DND-41 (cell line): ENCODE measurements around the gene ITGA2B.
A peak's percentile ranks its signal among the peaks of the same experiment; 100 is the strongest.

ENCODE experiments used
- ATAC-seq: fragments of 200-7000 bp; cut with Tn5 transposase; 3 replicates; pipeline ENCODE4 v1.9.1; 2021; ENCODE audit warnings: low read depth; ENCODE audit not compliant: insufficient read depth
- DNase-seq: peaks from one replicate; pipeline ENCODE4 v3.0.0-alpha.2; 2020
- H2AFZ ChIP-seq: 2 replicates; pipeline ENCODE4 v1.6.0; 2012; ENCODE audit warnings: low read depth, low read length
- H3K27ac ChIP-seq: 2 replicates; pipeline ENCODE4 v1.5.1; 2012; ENCODE audit warnings: low read length, inconsistent platforms
- H3K27me3 ChIP-seq: fragments of 200-600 bp; sonication (generic); 2 replicates; pipeline ENCODE4 v1.6.0; 2012; ENCODE audit warnings: low read length, mild to moderate bottlenecking, inconsistent platforms; ENCODE audit not compliant: insufficient read depth, poor library complexity
- H3K36me3 ChIP-seq: 2 replicates; pipeline ENCODE4 v1.5.1; 2012; ENCODE audit warnings: low read length, inconsistent platforms; ENCODE audit not compliant: insufficient read depth
- H3K4me1 ChIP-seq: 2 replicates; pipeline ENCODE4 v1.5.1; 2012; ENCODE audit warnings: mild to moderate bottlenecking, low read length; ENCODE audit not compliant: insufficient read depth
- H3K4me2 ChIP-seq: 2 replicates; pipeline ENCODE4 v1.6.0; 2012; ENCODE audit warnings: mild to moderate bottlenecking, moderate library complexity, low read length, inconsistent platforms; ENCODE audit not compliant: insufficient read depth
- H3K4me3 ChIP-seq, 2 experiments: fragments of 200-600 bp in 1 of 2; shearing (Covaris generic) in 1 of 2; 2 replicates each; pipeline ENCODE4 v1.5.1; 2012 to 2016; ENCODE audit warnings: inconsistent platforms in 2 of 2, low read length in 2 of 2, mild to moderate bottlenecking in 2 of 2, low read depth in 1 of 2, moderate library complexity in 1 of 2
- H3K79me2 ChIP-seq: 2 replicates; pipeline ENCODE4 v1.6.0; 2012; ENCODE audit warnings: low read length, inconsistent platforms; ENCODE audit not compliant: insufficient read depth
- H3K9ac ChIP-seq: 2 replicates; pipeline ENCODE4 v1.6.0; 2012; ENCODE audit warnings: low read depth, mild to moderate bottlenecking, inconsistent platforms, low read length, moderate library complexity
- H3K9me3 ChIP-seq: 2 replicates; pipeline ENCODE4 v1.5.1; 2012; ENCODE audit warnings: low read length, moderate library complexity, mild to moderate bottlenecking, inconsistent platforms; ENCODE audit not compliant: insufficient read depth, severe bottlenecking
- H4K20me1 ChIP-seq: 2 replicates; pipeline ENCODE4 v1.6.0; 2012; ENCODE audit warnings: low read length; ENCODE audit not compliant: insufficient read depth
- CTCF ChIP-seq: IDR thresholded peaks from 2 replicates; pipeline ENCODE4 v1.5.1; 2012; ENCODE audit warnings: borderline replicate concordance, low read length, moderate library complexity, mild to moderate bottlenecking; ENCODE audit not compliant: poor library complexity, severe bottlenecking; ENCODE audit errors: extremely low read depth
- EZH2 ChIP-seq: IDR thresholded peaks from 3 replicates; pipeline ENCODE4 v1.6.1; 2012; ENCODE audit warnings: borderline replicate concordance, low read depth, mild to moderate bottlenecking, moderate library complexity, low read length, inconsistent platforms; ENCODE audit not compliant: severe bottlenecking

ITGA2B gene

DNA sequence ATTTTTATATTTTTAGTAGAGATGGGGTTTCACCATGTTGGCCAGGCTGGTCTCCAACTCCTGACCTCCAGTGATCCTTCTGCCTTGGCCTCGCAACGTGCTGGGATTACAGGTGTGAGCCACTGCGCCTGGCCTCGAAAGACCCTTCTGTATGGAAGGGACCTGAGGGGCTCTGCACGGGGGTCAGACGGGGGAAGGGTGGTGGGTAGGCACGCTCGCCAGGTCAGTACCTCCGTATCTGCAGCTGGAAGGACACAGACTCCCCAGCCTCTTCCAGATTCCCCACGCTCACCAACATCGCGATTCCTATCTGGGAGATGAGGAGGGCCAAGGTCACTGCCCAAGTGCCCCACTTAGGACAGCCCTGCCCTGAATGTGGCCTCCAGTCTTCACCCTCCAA, 12.7 kb downstream of the ITGA2B start:
- ATAC-seq (no peak), DNase-seq (no peak)
- Histone ChIP-seq H3K27ac (no peak overlapping the region), H3K27me3 (no peaks in the 10 kb centered on the region), H3K9ac (no peak overlapping the region), H3K4me3 (no peak overlapping the region), H3K36me3 (no peaks in the 10 kb centered on the region), H3K79me2 (no peaks in the 10 kb centered on the region), H4K20me1 (no peaks in the 10 kb centered on the region), H3K9me3 (no peaks in the 10 kb centered on the region), H2AFZ (no peak overlapping the region), H3K4me2 (no peak overlapping the region), H3K4me1 (no peaks in the 10 kb centered on the region)
- TF ChIP-seq EZH2 (no peak), CTCF (no peak)

DNA sequence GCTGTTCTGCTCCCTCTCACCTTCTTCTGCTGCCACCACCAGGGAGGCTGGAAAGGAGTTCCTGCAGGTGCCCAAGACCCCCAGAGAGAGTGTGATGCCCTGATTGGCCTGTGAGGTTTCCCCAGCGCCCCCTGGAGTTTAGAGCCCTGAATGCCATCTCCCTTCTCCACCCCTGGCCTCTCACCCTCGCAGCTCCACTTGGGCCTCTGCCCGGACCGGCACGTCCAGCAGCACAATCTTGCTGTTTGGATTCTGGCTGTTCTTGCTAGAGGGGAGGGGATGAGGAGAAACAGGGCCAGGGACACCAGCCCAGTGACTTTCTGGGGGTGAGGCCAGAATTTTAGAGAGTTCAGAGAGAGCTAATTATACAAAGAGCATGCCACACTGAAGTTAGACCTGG, 13.3 kb downstream of the ITGA2B start:
- no peaks in the 10 kb centered on the region for H3K4me1 ChIP-seq
- peak; percentile 70 for ATAC-seq
- H3K36me3 ChIP-seq, result no peaks in the 10 kb centered on the region
- no peak overlapping the region for H3K27ac ChIP-seq
- H3K4me3 ChIP-seq, result no peak overlapping the region
- H3K79me2 ChIP-seq, result no peaks in the 10 kb centered on the region
- no peaks in the 10 kb centered on the region for H3K9me3 ChIP-seq
- DNase-seq, result peak; percentile 44
- TF ChIP-seq EZH2 (no peak), CTCF (peak; percentile 69)
- H2AFZ ChIP-seq, result no peak overlapping the region
- H3K9ac ChIP-seq, result no peak overlapping the region
- H3K4me2 ChIP-seq, result no peak overlapping the region
- no peaks in the 10 kb centered on the region for H4K20me1 ChIP-seq
- no peaks in the 10 kb centered on the region for H3K27me3 ChIP-seq

DNA sequence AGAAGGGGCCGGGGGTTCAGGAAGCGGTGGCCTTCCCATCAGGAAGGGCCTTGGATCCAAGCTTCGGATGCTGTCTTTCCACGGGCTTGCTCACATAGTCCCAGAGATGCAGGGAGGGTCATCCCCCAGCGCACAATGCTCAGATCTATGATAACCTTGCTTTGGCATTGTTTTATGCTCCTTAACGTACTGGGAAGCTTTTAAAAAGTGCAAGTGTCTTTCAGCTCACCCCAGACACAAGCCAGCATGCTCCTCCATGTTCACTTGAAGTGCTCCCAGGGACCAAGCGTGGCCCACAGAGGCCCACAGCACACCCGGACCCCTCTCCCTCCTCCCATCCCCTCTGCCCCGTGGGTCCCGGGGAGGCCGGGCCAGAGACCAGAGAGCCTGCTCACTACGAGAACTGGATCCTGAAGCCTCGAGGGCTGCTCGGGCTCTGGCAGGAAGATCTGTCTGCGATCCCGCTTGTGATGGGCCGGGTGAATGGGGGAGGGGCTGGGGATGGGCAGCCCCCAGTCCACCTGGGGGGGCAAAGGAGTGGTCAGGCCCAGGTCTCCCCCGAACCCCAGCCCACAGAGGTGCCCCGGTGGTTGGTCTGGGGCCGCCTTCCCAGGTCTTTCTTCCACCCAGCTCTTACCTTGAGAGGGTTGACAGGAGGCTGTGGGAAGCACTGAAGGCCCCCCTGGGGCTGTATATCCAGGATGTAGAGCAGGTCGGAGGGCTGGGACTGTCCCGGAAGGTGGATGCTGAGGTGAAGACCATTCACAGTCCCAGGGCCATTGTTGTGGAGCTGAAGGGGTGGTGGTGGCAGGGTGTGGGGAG, 14.0 kb downstream of the ITGA2B start:
- H2AFZ ChIP-seq, result no peak overlapping the region
- no peak for ATAC-seq

More for the DNA sequence above, 14.0 kb downstream of the ITGA2B start:
- H3K27ac ChIP-seq, result no peak overlapping the region
- H3K27me3 ChIP-seq, result no peaks in the 10 kb centered on the region
- H3K9me3 ChIP-seq, result no peaks in the 10 kb centered on the region
- no peak overlapping the region for H3K4me3 ChIP-seq
- H3K9ac ChIP-seq, result no peak overlapping the region
- no peak overlapping the region for H3K4me2 ChIP-seq
- no peaks in the 10 kb centered on the region for H3K4me1 ChIP-seq
- TF ChIP-seq EZH2 (no peak), CTCF (no peak)
- H3K79me2 ChIP-seq, result no peaks in the 10 kb centered on the region
- no peaks in the 10 kb centered on the region for H4K20me1 ChIP-seq
- no peaks in the 10 kb centered on the region for H3K36me3 ChIP-seq
- no peak for DNase-seq
